Mesothelial cell of epicardium (in vitro differentiated cells): ENCODE measurements around the gene PIMREG. TPM values are rescaled to one million over a fixed set of nuclear protein-coding genes. Genes with fewer than 3 reads are reported as not detected.

Source experiments
- DNase-seq, 2 experiments: peaks; one replicate each; pipeline ENCODE4 v3.0.0; 2021; ENCODE audit warnings: low spot score in 2 of 2; ENCODE audit not compliant: unreplicated experiment in 2 of 2
- H3K27ac Mint-ChIP-seq: 2 replicates; pipeline ENCODE4 v1.8.0; 2021; ENCODE audit warnings: mixed read lengths
- H3K27me3 Mint-ChIP-seq: 2 replicates; pipeline ENCODE4 v1.8.0; 2021; ENCODE audit warnings: low read depth, mixed read lengths
- H3K36me3 Mint-ChIP-seq: 2 replicates; pipeline ENCODE4 v1.8.0; 2021; ENCODE audit warnings: mixed read lengths
- H3K4me1 Mint-ChIP-seq: 2 replicates; pipeline ENCODE4 v1.8.0; 2021; ENCODE audit warnings: mixed read lengths
- H3K4me3 Mint-ChIP-seq: 2 replicates; pipeline ENCODE4 v1.8.0; 2021; ENCODE audit warnings: mild to moderate bottlenecking, moderate library complexity, mixed read lengths
- H3K9me3 Mint-ChIP-seq: 2 replicates; pipeline ENCODE4 v1.8.0; 2021; ENCODE audit warnings: mixed read lengths
- CTCF ChIP-seq: fragments of 200-600 bp; sonication (generic); IDR thresholded peaks from one replicate; pipeline ENCODE4 v1.5.0; 2021; ENCODE audit warnings: antibody characterized with exemption; ENCODE audit not compliant: unreplicated experiment
- total RNA-seq: library from RNA; stranded (reverse); gene quantifications from 3 replicates; pipeline ENCODE4 v1.2.1, GENCODE V29; 2021

Gene PIMREG
- total RNA-seq, 1 donor from 2014 or later: 13.9 TPM

- Mint-ChIP-seq H3K27me3 (peaks cover 5% of the 10 kb centered on the region), H3K4me1 (peaks cover 4% of the 10 kb centered on the region), H3K27ac (no peak overlapping the region), H3K4me3 (no peak overlapping the region), H3K9me3 (peaks cover 8% of the 10 kb centered on the region), H3K36me3 (peaks cover 3% of the 10 kb centered on the region)
- DNase-seq: no peak
- no peak for TF ChIP-seq CTCF
Observed at GRCh38 chr17:6470146-6470718, 26.0 kb downstream of the PIMREG start.

- H3K27me3 Mint-ChIP-seq: peaks cover 11% of the 10 kb centered on the region
- peaks cover 4% of the 10 kb centered on the region for H3K4me1 Mint-ChIP-seq
- H3K9me3 Mint-ChIP-seq: peaks cover 8% of the 10 kb centered on the region
- peaks cover 3% of the 10 kb centered on the region for H3K36me3 Mint-ChIP-seq
- no peak for DNase-seq
- no peak overlapping the region for H3K4me3 Mint-ChIP-seq
- no peak for TF ChIP-seq CTCF
- no peak overlapping the region for H3K27ac Mint-ChIP-seq
Observed at GRCh38 chr17:6470751-6471521, 26.7 kb downstream of the PIMREG start.

GRCh38 chr17:6471531-6472465 lies 27.5 kb downstream of the PIMREG start:
- Mint-ChIP-seq H3K27ac (no peak overlapping the region), H3K4me3 (no peak overlapping the region), H3K4me1 (peaks cover 5% of the 10 kb centered on the region), H3K9me3 (peaks cover 4% of the 10 kb centered on the region), H3K36me3 (peaks cover 3% of the 10 kb centered on the region), H3K27me3 (peaks cover 14% of the 10 kb centered on the region)
- no peak for DNase-seq
- no peak for TF ChIP-seq CTCF

DNA sequence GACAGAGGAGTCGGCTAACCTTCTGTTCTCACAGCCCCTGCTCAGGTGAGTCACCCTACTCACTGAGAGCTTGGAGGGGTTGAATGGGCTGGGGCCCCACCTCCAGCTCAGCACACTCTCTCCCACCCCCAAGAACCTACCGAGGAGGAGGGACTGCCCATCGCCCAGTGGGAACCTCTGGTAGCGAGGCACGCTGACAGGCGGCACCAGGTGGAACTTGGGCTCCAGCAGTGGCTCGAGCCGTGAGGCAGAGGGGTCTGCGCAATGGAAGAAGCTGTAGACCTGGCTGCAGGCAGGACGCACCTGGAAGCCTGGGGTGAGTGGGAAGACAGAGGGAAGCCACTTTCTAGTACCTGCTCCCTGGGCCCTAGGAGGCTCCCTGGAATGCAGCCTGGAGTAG lies 28.3 kb downstream of the PIMREG start:
- Mint-ChIP-seq H3K36me3 (peaks cover 3% of the 10 kb centered on the region), H3K27me3 (peaks cover 14% of the 10 kb centered on the region), H3K27ac (no peak overlapping the region), H3K4me3 (no peak overlapping the region), H3K4me1 (peaks cover 5% of the 10 kb centered on the region), H3K9me3 (peaks cover 4% of the 10 kb centered on the region)
- no peak for DNase-seq
- no peak for TF ChIP-seq CTCF

DNA sequence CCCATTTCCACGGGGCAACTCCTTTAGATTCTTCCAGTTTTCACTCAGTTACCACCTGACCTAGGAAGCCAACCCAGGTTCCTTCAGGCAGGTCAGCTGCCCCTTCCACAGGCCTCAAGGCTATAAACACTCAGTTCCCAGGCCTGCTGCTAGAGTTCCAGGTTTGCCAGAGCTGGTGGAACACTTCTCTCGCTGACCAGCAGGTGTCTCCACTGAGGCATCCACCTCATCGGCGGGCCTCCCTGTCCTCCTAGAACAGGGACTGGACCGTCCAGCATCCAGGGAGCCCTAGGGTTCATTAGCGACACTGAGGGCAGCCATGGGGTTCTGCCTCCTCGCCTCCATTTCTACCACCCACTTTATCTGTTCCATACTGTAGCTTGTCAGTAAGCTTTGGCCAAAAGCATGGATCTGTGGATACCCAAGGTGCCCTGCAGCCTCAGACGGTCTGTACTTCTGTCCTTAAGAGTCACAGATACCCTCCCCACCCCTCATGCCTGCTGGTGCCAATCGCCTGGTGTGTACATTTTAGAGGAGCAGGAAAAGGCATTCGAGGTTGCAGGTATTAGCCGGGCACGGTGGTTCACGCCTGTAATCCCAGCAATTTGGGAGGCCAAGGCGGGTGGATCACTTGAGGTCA lies 29.0 kb downstream of the PIMREG start:
- H3K9me3 Mint-ChIP-seq: no peaks in the 10 kb centered on the region
- no peak overlapping the region for H3K4me3 Mint-ChIP-seq
- H3K4me1 Mint-ChIP-seq: peaks cover 5% of the 10 kb centered on the region
- H3K36me3 Mint-ChIP-seq: no peaks in the 10 kb centered on the region
- peak; percentile 93 for TF ChIP-seq CTCF
- H3K27me3 Mint-ChIP-seq: peaks cover 14% of the 10 kb centered on the region
- peak overlapping the region; percentile 40 for H3K27ac Mint-ChIP-seq
- peak; percentile 59 to 85 for DNase-seq
